Measurements from ENCODE around the gene TOM1L1.

GRCh38 chr17:54980375-54980774 is 79.7 kb downstream of the TOM1L1 start:
- TF ChIP-seq CTCF (IDR thresholded peaks at IDR 0.05; ENCODE audit: control extremely low read depth in 1 of 3, insufficient read depth in 1 of 3, low read depth in 1 of 3, low read length in 3 of 3), result no peak
- TF ChIP-seq EZH2 (IDR thresholded peaks at IDR 0.05; ENCODE audit: low read depth, low read length, severe bottlenecking), result no peak
- no peak for TF ChIP-seq POLR2A (IDR thresholded peaks at IDR 0.05; ENCODE audit: control extremely low read depth in 1 of 2, low read depth in 2 of 2, low read length in 2 of 2)
- TF ChIP-seq RXRA (IDR thresholded peaks at IDR 0.05; ENCODE audit: insufficient read depth, low read depth, low read length), result no peak
- TF ChIP-seq BACH1 (IDR thresholded peaks at IDR 0.05; ENCODE audit: low read length), result no peak
- no peak for TF ChIP-seq EGR1 (IDR thresholded peaks at IDR 0.05; ENCODE audit: borderline replicate concordance, low read depth, low read length)
- TF ChIP-seq JUN (IDR thresholded peaks at IDR 0.05; ENCODE audit: low read depth, low read length), result no peak
- TF ChIP-seq NRF1 (IDR thresholded peaks at IDR 0.05; ENCODE audit: low read depth, low read length), result no peak
